Esophagus squamous epithelium (tissue), 5 donors: Measurements from ENCODE around the gene DDX46. TPM values are rescaled to one million over a fixed set of nuclear protein-coding genes. Genes with fewer than 3 reads are reported as not detected.

Experiments
- DNase-seq: peaks from one replicate; lab custom pipeline; 2025; lab: John Stamatoyannopoulos, UW
- H3K27ac ChIP-seq, 4 donors: fragments of 200-600 bp; sonication (generic); one replicate each; pipeline ENCODE4 v1.5.1; 2016 to 2019; ENCODE audit warnings: mild to moderate bottlenecking in 1 of 4
- H3K27me3 ChIP-seq, 4 donors: fragments of 200-600 bp; sonication (generic); 1 replicate in 3 of 4; 2 replicates in 1 of 4; pipeline versions ENCODE4 v1.5.1 to v1.6.0; 2017 to 2021; ENCODE audit warnings: antibody characterized with exemption in 1 of 4
- H3K36me3 ChIP-seq, 3 donors: fragments of 200-600 bp; sonication (generic); one replicate each; pipeline ENCODE4 v1.5.1; 2016 to 2019
- H3K4me1 ChIP-seq, 3 donors: fragments of 200-600 bp; sonication (generic); one replicate each; pipeline ENCODE4 v1.5.1; 2017 to 2019
- H3K4me3 ChIP-seq, 4 donors: fragments of 200-600 bp; sonication (generic); 1 replicate in 3 of 4; 2 replicates in 1 of 4; pipeline ENCODE4 v1.5.1; 2016 to 2019; ENCODE audit warnings: mild to moderate bottlenecking in 2 of 4, moderate library complexity in 1 of 4
- H3K9me3 ChIP-seq, 3 donors: fragments of 200-600 bp; sonication (generic); one replicate each; pipeline ENCODE4 v1.5.1; 2016 to 2019
- CTCF ChIP-seq, 6 experiments: fragments of 450-650 bp in 4 of 6; fragments of 200-600 bp in 2 of 6; sonication (generic) in 2 of 6; IDR thresholded peaks; one replicate each; pipeline ENCODE4 v1.5.1; 2016 to 2019; ENCODE audit warnings: antibody characterized with exemption in 6 of 6, mild to moderate bottlenecking in 4 of 6, moderate library complexity in 4 of 6
- POLR2A ChIP-seq, 4 donors: fragments of 450-650 bp; IDR thresholded peaks; one replicate each; pipeline ENCODE4 v1.6.1; 2017; ENCODE audit warnings: antibody characterized with exemption in 4 of 4, mild to moderate bottlenecking in 4 of 4, moderate library complexity in 3 of 4
- WGBS, 2 donors: methylation state at CpG; one replicate each; pipeline ENCODE4 v1.1.5; 2018; 5-methylcytosine and 5-hydroxymethylcytosine counted together
- intact Hi-C: fragments of 100-400 bp; cut with DNase I; formaldehyde crosslinking; loops from one replicate; pipeline ENCODE4 v1.15.0; 2022
- small RNA-seq, 4 donors: library from RNA; depleted of rRNA; stranded (forward); fragments of <200 nt; gene quantifications; one replicate each; pipeline ENCODE3, GENCODE V24; 2016
- total RNA-seq, 4 donors: library from RNA; depleted of rRNA; stranded (reverse); fragments of >200 nt; gene quantifications; one replicate each; pipeline ENCODE4 v1.1.0, GENCODE V29; 2016
- donor health status: DM: yes; HTN: yes; CAD: no.

DDX46 gene
- total RNA-seq, 4 donors from 2014 or later = 19.6 to 39.9 (median 30.6) TPM

GRCh38 chr5:134879456-134879855 lies 120.9 kb downstream of the DDX46 start:
- Histone ChIP-seq H3K9me3 (no peaks in the 10 kb centered on the region), H3K4me3 (no peak overlapping the region), H3K27me3 (no peaks in the 10 kb centered on the region), H3K36me3 (no peaks in the 10 kb centered on the region), H3K27ac (no peak overlapping the region), H3K4me1 (peaks cover 8 to 33% (median 11%) of the 10 kb centered on the region in 3 donors)
- DNase-seq = no peak
- WGBS, 2 donors = 71 to 82% methylated on average over 3 of the region's 3 CpGs
- intact Hi-C loops = no loop called here
- TF ChIP-seq CTCF (IDR thresholded peaks at IDR 0.05) (no peak), POLR2A (IDR thresholded peaks at IDR 0.05) (no peak)

Small RNA genes lying within 50 kb of the gene (small RNA-seq; reads per million reads assigned to genes)
- 0 reads per million in 4 donors for gene RNU6-757P

Other genes with a start within 250 kb of the DDX46 start
- 10 to 100 TPM in 3 of 4 donors, 1 to 10 TPM in 1; 9.1 to 32.8 (median 14.9) TPM for gene JADE2, start 233.1 kb upstream of the DDX46 start, total RNA-seq
- gene SAR1B, start 126.0 kb upstream of the DDX46 start, total RNA-seq = 10 to 100 TPM; 28.6 to 63.2 (median 34.4) TPM
- 10 to 100 TPM; 15.3 to 30.9 (median 19.6) TPM for gene SEC24A, start 110.0 kb upstream of the DDX46 start, total RNA-seq
- gene CAMLG, start 20.2 kb upstream of the DDX46 start, total RNA-seq = 10 to 100 TPM in 3 of 4 donors, 1 to 10 TPM in 1; 9.4 to 31.7 (median 18.0) TPM
- 10 to 100 TPM; 17.9 to 36.2 (median 24.7) TPM for gene C5orf24, start 87.2 kb downstream of the DDX46 start, total RNA-seq
- 10 to 100 TPM; 20.2 to 43.9 (median 35.2) TPM for gene TXNDC15, start 115.6 kb downstream of the DDX46 start, total RNA-seq
- gene PCBD2, start 146.4 kb downstream of the DDX46 start, total RNA-seq = 10 to 100 TPM in 1 of 4 donors, 1 to 10 TPM in 3; 8.0 to 12.8 (median 8.8) TPM
- gene CATSPER3, start 209.1 kb downstream of the DDX46 start, total RNA-seq = under 1 TPM in 2 of 4 donors, not detected in 2; 0.23 to 0.76 TPM